GM21515 (cell line): ENCODE data around the gene COG5.

Experiments
- ATAC-seq: cut with Tn5 transposase; IDR thresholded peaks from one replicate; pipeline ENCODE4 v1.9.1; 2021; ENCODE audit not compliant: unreplicated experiment

The COG5 gene

GRCh38 chr7:107344286-107344685 lies 219.4 kb downstream of the COG5 start:
- ATAC-seq, result no peak

GRCh38 chr7:107338080-107338479 lies 225.6 kb downstream of the COG5 start:
- ATAC-seq, result no peak

- peak; percentile 63 for ATAC-seq
These were observed 231.0 kb downstream of the COG5 start for GRCh38 chr7:107332488-107333269.

GRCh38 chr7:107330478-107330877 lies 233.2 kb downstream of the COG5 start:
- ATAC-seq, result no peak

- no peak for ATAC-seq
These were observed 235.6 kb downstream of the COG5 start for GRCh38 chr7:107327986-107328569.

GRCh38 chr7:107326061-107326460 lies 237.7 kb downstream of the COG5 start:
- ATAC-seq, result no peak

- ATAC-seq, result no peak
These were observed 241.7 kb downstream of the COG5 start for GRCh38 chr7:107322015-107322414.

- ATAC-seq, result no peak
These were observed 242.1 kb downstream of the COG5 start for GRCh38 chr7:107321611-107322010.

- ATAC-seq, result no peak
These were observed 243.9 kb downstream of the COG5 start for GRCh38 chr7:107319724-107320228.

GRCh38 chr7:107318523-107319160 lies 245.1 kb downstream of the COG5 start:
- ATAC-seq, result no peak

GRCh38 chr7:107315716-107316220 lies 248.0 kb downstream of the COG5 start:
- ATAC-seq, result no peak

GRCh38 chr7:107313355-107313754 lies 250.4 kb downstream of the COG5 start:
- no peak for ATAC-seq

- ATAC-seq, result no peak
These were observed 251.3 kb downstream of the COG5 start for GRCh38 chr7:107312418-107312817.

GRCh38 chr7:107309296-107309695 lies 254.4 kb downstream of the COG5 start:
- ATAC-seq, result no peak

GRCh38 chr7:107304636-107305035 lies 259.1 kb downstream of the COG5 start:
- ATAC-seq, result no peak

- ATAC-seq, result no peak
These were observed 259.7 kb downstream of the COG5 start for GRCh38 chr7:107304063-107304462.

- no peak for ATAC-seq
These were observed 261.4 kb downstream of the COG5 start for GRCh38 chr7:107302250-107302847.

- ATAC-seq, result no peak
These were observed 269.5 kb downstream of the COG5 start for GRCh38 chr7:107294182-107294581.

GRCh38 chr7:107292591-107292990 lies 271.1 kb downstream of the COG5 start:
- ATAC-seq, result no peak

- no peak for ATAC-seq
These were observed 272.3 kb downstream of the COG5 start for GRCh38 chr7:107291434-107291833.
